ENCODE results near the gene CFAP52.
"Not testable (repeated sequence)": the region's sequence is repeated elsewhere in the genome, so short reads cannot be mapped to it uniquely, and the experiment has no call there.

CFAP52 gene

GRCh38 chr17:9645851-9646545 is 69.6 kb downstream of the CFAP52 start:
- DNase-seq = peak in 7 of 51 donors; percentile 1 to 25 (median 4)

GRCh38 chr17:9646546-9646885 is 70.1 kb downstream of the CFAP52 start:
- DNase-seq = no peak

GRCh38 chr17:9647014-9647413 is 70.6 kb downstream of the CFAP52 start:
- no peak for DNase-seq

GRCh38 chr17:9648521-9649110 is 72.2 kb downstream of the CFAP52 start:
- DNase-seq = no peak

GRCh38 chr17:9658593-9659211 is 82.3 kb downstream of the CFAP52 start:
- DNase-seq = peak in 1 of 51 donors; percentile 23

GRCh38 chr17:9661027-9661426 is 84.6 kb downstream of the CFAP52 start:
- DNase-seq = no peak

GRCh38 chr17:9663511-9663910 is 87.1 kb downstream of the CFAP52 start:
- DNase-seq = not testable (repeated sequence)

GRCh38 chr17:9666461-9667050 is 90.1 kb downstream of the CFAP52 start:
- no peak for DNase-seq

- DNase-seq = no peak
These were observed 92.1 kb downstream of the CFAP52 start for GRCh38 chr17:9668517-9668916.

- no peak for DNase-seq
These were observed 93.1 kb downstream of the CFAP52 start for GRCh38 chr17:9669551-9670008.

- no peak for DNase-seq
These were observed 94.2 kb downstream of the CFAP52 start for GRCh38 chr17:9670596-9670995.

GRCh38 chr17:9671559-9671958 is 95.1 kb downstream of the CFAP52 start:
- DNase-seq = no peak

GRCh38 chr17:9672266-9672665 is 95.8 kb downstream of the CFAP52 start:
- DNase-seq = no peak

- no peak for DNase-seq
These were observed 96.2 kb downstream of the CFAP52 start for GRCh38 chr17:9672691-9673090.

GRCh38 chr17:9676084-9676483 is 99.6 kb downstream of the CFAP52 start:
- DNase-seq = no peak

- DNase-seq = no peak
These were observed 100.4 kb downstream of the CFAP52 start for GRCh38 chr17:9676820-9677310.

- DNase-seq = no peak
These were observed 101.0 kb downstream of the CFAP52 start for GRCh38 chr17:9677411-9677810.

GRCh38 chr17:9677896-9678295 is 101.5 kb downstream of the CFAP52 start:
- no peak for DNase-seq

GRCh38 chr17:9684955-9685621 is 108.6 kb downstream of the CFAP52 start:
- DNase-seq = no peak

Data from hypothalamus (tissue), 51 donors.